Measurements from ENCODE around the gene MAD1L1. TPM values are rescaled to one million over a fixed set of nuclear protein-coding genes. Genes with fewer than 3 reads are reported as not detected.

MAD1L1 gene
- total RNA-seq, 1 donor from 2014 or later, result 53.8 TPM

GRCh38 chr7:2195400-2196246 lies 37.1 kb downstream of the MAD1L1 start:
- Mint-ChIP-seq H3K27ac (ENCODE audit: unreplicated experiment) (no peak overlapping the region), H3K9me3 (no peaks in the 10 kb centered on the region), H3K4me3 (no peak overlapping the region), H3K4me1 (peaks cover 7% of the 10 kb centered on the region), H3K36me3 (ENCODE audit: low read depth) (peaks cover 30% of the 10 kb centered on the region), H3K27me3 (ENCODE audit: low read depth) (no peaks in the 10 kb centered on the region)
- TF ChIP-seq CTCF (conservative IDR thresholded peaks at IDR 0.05), result no peak
- no peak for DNase-seq (ENCODE audit: low read depth, low spot score)

GRCh38 chr7:2193575-2194305 lies 39.0 kb downstream of the MAD1L1 start:
- Mint-ChIP-seq H3K36me3 (ENCODE audit: low read depth) (peaks cover 48% of the 10 kb centered on the region), H3K9me3 (peaks cover 9% of the 10 kb centered on the region), H3K27me3 (ENCODE audit: low read depth) (no peaks in the 10 kb centered on the region), H3K4me1 (peaks cover 19% of the 10 kb centered on the region), H3K4me3 (no peak overlapping the region), H3K27ac (ENCODE audit: unreplicated experiment) (no peak overlapping the region)
- no peak for DNase-seq (ENCODE audit: low read depth, low spot score)
- no peak for TF ChIP-seq CTCF (conservative IDR thresholded peaks at IDR 0.05)

GRCh38 chr7:2192831-2193534 lies 39.8 kb downstream of the MAD1L1 start:
- DNase-seq (ENCODE audit: low read depth, low spot score), result no peak
- peaks cover 55% of the 10 kb centered on the region for H3K36me3 Mint-ChIP-seq (ENCODE audit: low read depth)
- peaks cover 15% of the 10 kb centered on the region for H3K9me3 Mint-ChIP-seq
- no peaks in the 10 kb centered on the region for H3K27me3 Mint-ChIP-seq (ENCODE audit: low read depth)
- no peak for TF ChIP-seq CTCF (conservative IDR thresholded peaks at IDR 0.05)
- no peak overlapping the region for H3K4me3 Mint-ChIP-seq
- no peak overlapping the region for H3K27ac Mint-ChIP-seq (ENCODE audit: unreplicated experiment)
- peaks cover 19% of the 10 kb centered on the region for H3K4me1 Mint-ChIP-seq

GRCh38 chr7:2191016-2191415 lies 41.7 kb downstream of the MAD1L1 start:
- H3K9me3 Mint-ChIP-seq, result peaks cover 16% of the 10 kb centered on the region
- no peak overlapping the region for H3K27ac Mint-ChIP-seq (ENCODE audit: unreplicated experiment)
- TF ChIP-seq CTCF (conservative IDR thresholded peaks at IDR 0.05), result peak; percentile 12
- peaks cover 40% of the 10 kb centered on the region for H3K36me3 Mint-ChIP-seq (ENCODE audit: low read depth)
- no peaks in the 10 kb centered on the region for H3K27me3 Mint-ChIP-seq (ENCODE audit: low read depth)
- no peak for DNase-seq (ENCODE audit: low read depth, low spot score)
- H3K4me3 Mint-ChIP-seq, result no peak overlapping the region
- peaks cover 23% of the 10 kb centered on the region for H3K4me1 Mint-ChIP-seq

- peaks cover 16% of the 10 kb centered on the region for H3K9me3 Mint-ChIP-seq
- no peak for DNase-seq (ENCODE audit: low read depth, low spot score)
- H3K27me3 Mint-ChIP-seq (ENCODE audit: low read depth), result no peaks in the 10 kb centered on the region
- H3K27ac Mint-ChIP-seq (ENCODE audit: unreplicated experiment), result no peak overlapping the region
- H3K4me1 Mint-ChIP-seq, result peaks cover 28% of the 10 kb centered on the region
- peak; percentile 18 for TF ChIP-seq CTCF (conservative IDR thresholded peaks at IDR 0.05)
- peaks cover 38% of the 10 kb centered on the region for H3K36me3 Mint-ChIP-seq (ENCODE audit: low read depth)
- no peak overlapping the region for H3K4me3 Mint-ChIP-seq
These were observed 42.2 kb downstream of the MAD1L1 start for GRCh38 chr7:2190531-2190930.

Data from neural crest cell (in vitro differentiated cells).